Muscle of arm (tissue), 14 donors: Measurements from ENCODE around the gene EEF1AKMT3. TPM values are rescaled to one million over a fixed set of nuclear protein-coding genes. Genes with fewer than 3 reads are reported as not detected.

ENCODE experiments used
- DNase-seq: peaks from one replicate; pipeline ENCODE4 v3.0.0-alpha.2; 2013
- long read RNA-seq, 11 donors: transcript quantifications; one replicate each; lab custom pipeline, GENCODE V29; 2026
- polyA plus RNA-seq, 12 donors: library from polyadenylated mRNA; unstranded; fragments of 120-200 nt; gene quantifications; one replicate each; pipeline ENCODE4 v1.2.1, GENCODE V29; 2013; ENCODE audit not compliant: insufficient read length in 12 of 12

Gene EEF1AKMT3
- polyA plus RNA-seq: 10 to 100 TPM in 1 of 12 donors, 1 to 10 TPM in 10, not detected in 1; 5.5 to 13.3 (median 7.6) TPM
- long read RNA-seq, donor 1, partial matches to known transcripts: 0 of 1 reads
- long read RNA-seq, donor 1, other reads (novel, unspliced or antisense): 0 of 1 reads
- long read RNA-seq, donor 2, partial matches to known transcripts: 0 of 1 reads
- long read RNA-seq, donor 2, other reads (novel, unspliced or antisense): 0 of 1 reads
- long read RNA-seq, donor 3: 0 reads
- long read RNA-seq, donor 4: 0 reads
- long read RNA-seq, donor 5: 0 reads
- long read RNA-seq, donor 6: 0 reads
- long read RNA-seq, donor 7: 0 reads
- long read RNA-seq, donor 8: 0 reads
- long read RNA-seq, donor 9: 0 reads
- long read RNA-seq, donor 10, partial matches to known transcripts: 0 of 8 reads
- long read RNA-seq, donor 10, other reads (novel, unspliced or antisense): 5 of 8 reads
- long read RNA-seq, donor 11, partial matches to known transcripts: 0 of 1 reads
- long read RNA-seq, donor 11, other reads (novel, unspliced or antisense): 0 of 1 reads

DNA sequence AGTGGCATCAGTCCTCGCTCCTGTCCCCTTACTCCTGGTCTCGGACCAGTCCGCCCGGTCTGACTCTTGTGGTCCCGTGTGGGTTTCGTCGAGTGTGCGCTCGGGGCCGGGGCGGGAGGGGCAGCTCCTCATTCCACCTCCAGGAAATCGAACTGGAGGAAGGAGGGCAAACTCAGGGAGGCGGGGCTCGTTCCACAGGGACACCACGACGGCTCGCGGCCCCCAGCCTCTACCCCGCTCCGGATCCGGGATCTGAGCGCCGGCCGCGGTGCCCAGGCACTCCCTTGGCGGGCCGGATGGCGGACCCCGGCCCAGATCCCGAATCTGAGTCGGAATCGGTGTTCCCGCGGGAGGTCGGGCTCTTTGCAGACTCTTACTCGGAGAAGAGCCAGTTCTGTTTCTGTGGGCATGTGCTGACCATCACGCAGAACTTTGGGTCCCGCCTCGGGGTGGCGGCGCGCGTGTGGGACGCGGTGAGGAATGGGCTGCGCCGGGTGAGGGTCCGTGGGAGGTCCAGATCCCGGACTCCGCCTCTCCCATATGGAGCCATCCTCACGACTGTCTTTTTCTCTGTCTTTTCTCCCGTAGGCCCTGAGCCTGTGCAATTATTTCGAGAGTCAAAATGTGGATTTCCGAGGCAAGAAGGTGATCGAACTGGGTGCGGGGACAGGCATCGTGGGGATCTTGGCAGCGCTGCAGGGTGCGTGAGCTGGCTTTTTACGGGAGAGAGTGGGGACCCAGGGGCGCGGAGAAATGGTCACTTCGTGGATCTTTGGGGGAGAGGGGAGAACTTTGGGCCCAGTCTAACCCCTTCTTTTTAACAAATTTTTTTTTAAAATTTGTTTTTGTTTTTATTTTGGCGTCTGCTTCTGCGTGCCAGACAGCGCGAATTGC is at the start of gene EEF1AKMT3:
Gene EEF1AKMT3 (plus strand): TSS at position 186 of the 894 bp plus-strand sequence. CDS start 111 bp downstream, at position 297.
- peak; percentile 54 for DNase-seq

DNA sequence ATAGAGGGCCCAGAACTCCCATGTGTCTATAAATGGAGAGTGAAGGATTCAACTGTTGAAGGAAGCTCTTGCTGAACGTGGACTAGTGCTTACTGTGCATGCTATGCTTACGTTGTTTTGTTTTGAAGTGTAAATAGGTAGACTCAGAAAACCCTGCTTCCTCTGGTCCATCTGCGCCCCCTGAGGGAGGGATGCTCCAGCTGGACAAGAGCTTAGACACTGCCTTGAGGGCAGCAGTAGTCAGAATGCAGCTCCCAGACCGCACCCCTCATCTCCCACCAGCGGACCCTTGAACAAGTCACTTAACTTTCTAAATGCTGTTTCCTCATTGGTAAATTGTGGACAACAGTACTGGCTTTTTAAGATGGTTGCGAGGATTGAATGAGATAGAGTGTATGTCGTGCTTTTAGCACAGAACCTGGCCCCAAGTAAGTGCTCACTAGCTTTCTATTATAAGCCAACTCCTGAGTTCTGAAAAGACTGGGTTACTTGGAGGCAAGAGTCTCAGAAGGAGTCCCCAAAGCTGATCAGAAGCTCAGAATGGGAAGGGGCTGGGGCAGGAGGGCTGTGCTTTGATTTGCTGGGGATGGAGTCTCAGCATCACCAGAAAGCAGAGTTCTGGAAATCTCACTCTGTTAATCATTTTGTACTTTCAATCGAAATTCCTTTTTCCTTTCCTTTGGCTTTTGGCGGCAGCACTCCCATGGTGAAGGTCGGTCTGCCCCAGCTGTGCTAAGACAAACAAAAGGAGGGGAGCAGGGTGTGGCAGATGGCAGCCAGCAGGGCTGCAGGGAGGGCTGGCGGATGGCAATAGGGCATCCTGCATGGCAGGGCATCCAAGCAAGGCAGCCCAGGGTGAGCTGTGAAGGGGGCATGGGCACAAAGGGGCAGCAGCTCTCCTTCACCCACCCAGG is 49.4 kb upstream of the EEF1AKMT3 start:
- DNase-seq: no peak

GRCh38 chr12:57723630-57723962 is 48.8 kb upstream of the EEF1AKMT3 start:
- DNase-seq: no peak

- no peak for DNase-seq
Observed at GRCh38 chr12:57724003-57724935, 48.1 kb upstream of the EEF1AKMT3 start.

DNA sequence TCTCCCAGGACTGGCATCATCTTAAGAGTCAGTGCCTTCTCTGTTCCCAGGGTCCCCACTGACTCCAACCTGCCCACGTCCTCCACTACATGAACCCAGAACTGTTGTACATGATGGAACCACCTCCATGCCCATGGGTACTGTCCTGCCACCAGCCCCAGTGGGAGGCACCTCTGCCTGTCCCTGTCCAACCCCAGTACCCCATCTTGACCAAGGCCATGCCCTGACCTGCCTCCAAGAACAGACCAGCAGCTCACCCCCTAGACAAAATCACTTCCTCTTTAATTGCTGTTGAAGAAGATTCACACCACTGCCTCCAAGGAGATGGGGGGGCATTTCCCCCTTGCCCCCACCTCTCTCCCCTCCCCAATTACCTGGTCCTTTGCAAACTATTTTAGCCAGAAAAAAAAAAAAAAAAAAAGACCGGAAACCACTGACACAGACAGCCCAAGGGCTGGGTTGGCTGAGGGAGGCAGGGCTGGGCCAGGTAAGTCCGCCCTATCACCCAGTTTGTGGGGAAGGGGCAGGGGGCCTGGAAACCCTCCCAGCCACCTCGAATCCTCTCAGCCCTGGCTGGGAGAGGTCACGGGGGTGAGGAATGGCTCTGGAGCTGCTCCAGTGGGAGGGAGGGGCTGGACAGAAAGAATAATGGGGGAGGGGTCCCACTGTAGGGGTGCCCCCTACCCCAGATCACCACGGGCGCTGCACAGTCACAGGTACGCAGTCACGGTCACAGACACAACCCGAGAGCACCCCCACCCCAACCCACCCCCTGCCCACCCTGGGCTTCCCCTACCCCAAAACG is 47.3 kb upstream of the EEF1AKMT3 start:
- no peak for DNase-seq

DNA sequence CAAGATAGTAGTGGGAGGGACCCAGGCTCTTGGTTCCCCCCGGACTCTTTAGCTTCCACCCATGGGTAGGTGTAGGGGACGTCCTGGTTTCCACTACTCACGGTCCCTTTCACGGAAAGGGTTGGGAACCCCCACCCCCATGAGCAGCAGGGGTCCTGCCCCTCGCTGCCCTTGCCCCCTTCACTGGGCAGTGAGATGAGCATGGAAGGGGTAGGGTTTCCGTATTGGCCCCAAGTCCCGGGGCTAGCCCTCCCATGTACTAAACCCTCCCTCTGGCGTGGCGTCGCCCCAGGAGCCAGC is 46.6 kb upstream of the EEF1AKMT3 start:
- DNase-seq: no peak

DNA sequence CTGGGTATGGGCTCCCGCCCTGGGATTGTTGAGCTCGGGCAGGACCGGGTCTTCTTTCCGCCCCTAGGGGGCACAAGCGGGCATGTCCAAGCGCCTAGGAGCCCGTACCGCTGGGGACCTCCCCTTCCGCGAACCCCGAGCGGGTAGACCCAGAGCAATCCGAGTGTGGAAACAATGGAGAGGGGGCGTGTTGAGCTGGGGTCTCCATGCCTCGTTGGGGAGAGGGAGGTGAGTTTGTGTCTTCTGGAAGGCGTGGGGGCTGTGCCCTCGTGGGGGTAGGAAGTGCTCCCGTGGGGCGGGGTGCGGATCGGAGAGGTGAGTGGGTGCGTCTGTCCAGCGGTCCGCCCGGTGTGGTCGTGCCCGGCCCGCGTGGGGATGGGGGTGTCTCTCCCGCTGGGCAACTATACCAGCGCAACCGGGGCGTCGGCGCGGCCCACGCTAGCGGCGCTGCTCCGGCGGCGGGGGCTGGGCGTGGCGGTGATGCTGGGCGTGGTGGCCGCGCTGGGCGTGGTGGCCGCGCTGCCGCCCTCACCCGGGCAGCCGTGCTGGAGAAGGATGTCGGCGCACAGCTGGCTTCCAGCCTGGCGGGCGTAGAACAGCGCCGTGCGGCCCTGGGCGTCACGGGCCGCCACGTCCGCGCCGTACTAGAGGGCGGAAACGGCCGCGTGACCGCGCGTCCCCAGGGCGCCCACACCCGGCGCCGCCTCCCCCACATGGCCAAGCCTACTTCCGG is 46.1 kb upstream of the EEF1AKMT3 start:
- no peak for DNase-seq

- DNase-seq: no peak
Observed at GRCh38 chr12:57726884-57727757, 45.3 kb upstream of the EEF1AKMT3 start.

GRCh38 chr12:57727758-57728395 is 44.5 kb upstream of the EEF1AKMT3 start:
- DNase-seq: no peak

DNA sequence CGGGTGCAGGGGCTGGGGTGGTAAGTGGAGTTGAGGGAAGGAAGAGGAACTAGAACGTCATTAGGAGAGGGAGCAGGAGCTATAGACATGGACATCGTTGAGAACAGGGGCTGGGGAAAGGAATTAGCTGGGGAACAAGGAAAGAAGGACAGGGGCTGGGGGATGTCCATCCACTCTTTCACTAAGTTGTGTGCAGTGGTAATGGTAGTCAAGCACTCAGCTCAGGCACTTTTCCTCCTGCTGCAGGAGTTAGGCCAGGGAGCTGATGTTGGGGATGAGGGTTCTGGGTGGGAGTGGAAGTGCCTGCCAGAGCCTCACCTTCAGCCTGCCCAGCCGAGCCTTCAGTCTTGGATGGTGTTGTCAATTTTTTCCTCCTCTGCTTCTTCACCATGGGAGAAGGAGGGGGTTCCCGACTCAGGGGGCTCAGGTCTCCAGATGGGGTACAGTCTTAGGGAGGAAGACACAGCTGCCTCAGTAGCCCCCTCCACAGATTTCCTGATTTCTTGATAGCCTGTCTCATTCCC is 43.0 kb upstream of the EEF1AKMT3 start:
- no peak for DNase-seq

DNA sequence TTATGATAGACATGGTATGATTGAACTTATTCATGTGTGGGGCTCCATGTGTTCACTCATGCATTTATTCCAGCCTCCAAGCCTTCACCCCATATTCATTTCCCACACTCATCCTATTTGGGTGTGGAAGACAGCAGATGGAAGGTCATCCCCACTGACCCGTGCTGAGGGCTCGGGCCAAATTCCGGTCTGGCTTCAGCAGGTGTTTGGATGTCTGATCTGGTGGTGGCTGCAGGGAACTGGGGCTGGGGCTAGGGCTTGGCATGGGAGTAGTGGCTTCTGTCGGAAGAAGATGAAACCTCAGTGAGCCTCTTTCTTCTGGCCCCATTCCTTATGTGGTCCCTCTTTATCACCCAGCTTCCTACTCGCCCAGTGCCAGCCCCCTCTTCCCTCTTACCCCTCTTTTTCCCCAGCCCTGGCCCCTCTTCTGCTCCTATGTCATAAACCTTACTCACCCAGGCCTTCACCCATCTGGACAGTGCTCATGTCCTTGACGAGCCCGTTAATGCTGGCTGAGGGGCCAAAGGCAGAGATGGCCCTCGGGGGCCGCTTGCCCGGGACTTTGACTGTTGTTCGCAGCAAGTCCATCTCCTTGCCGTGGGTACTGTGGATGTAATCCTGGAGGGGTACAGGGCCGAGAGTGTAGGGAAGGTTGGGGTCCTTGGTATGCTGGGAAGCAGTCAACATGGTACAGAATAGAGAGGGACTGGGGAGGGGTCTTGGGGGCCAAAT is 41.9 kb upstream of the EEF1AKMT3 start:
- DNase-seq: no peak

DNA sequence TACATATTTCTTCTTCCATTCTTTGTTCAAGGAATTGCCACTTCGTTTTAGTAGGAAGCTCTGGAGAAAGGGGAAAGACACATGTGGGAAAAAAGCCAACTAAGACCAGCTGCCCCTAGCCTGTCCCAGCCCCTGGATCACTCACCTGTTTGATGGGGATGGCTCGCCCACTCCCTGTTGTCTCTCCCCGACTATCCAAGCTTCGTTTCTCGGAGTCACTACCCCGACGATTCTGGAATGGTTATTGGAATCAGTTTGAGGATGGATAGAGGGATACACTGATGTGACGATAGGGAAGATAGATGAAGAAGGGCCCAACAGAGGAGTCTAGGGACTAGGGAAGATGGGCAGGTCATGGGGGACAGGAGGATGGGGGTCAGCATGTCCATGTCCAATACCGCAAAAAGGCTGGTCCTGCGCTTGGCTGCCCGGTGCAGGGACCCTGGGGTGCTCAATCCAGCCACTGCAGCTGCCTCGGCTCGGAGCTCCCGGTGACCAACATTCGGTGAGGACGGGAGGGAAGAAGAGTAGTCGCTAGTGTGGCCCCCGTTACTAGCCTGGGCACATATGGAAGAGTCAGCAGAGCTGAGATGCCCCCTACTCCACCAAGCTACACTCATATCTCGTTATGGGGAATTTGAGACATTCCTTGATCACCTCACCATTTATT is 40.9 kb upstream of the EEF1AKMT3 start:
- no peak for DNase-seq

DNA sequence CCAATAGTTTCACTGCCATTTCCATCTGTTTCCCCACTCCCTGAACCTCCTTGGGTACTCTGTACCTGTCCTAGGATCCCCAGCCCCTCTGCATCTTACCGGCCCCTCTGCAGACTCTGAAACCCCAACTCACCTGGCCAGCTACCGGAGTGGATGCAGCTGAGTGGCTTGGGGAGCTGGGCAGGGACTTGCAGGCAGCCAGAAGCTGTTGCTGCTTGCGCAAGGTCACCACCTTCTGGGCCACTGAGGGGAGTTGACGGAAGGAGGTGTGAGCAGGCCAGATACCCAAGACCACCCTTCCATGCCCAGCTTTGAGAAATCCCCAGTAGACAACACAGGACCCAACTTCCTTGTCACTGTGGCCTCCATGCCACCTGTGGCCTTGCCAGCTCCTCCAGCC is 40.1 kb upstream of the EEF1AKMT3 start:
- no peak for DNase-seq

GRCh38 chr12:57732726-57733593 is 39.5 kb upstream of the EEF1AKMT3 start:
- DNase-seq: no peak

GRCh38 chr12:57733928-57734327 is 38.5 kb upstream of the EEF1AKMT3 start:
- no peak for DNase-seq
